IPS DF 6.9 (cell line): Measurements from ENCODE around the gene CELF2.

Experiments
- DNase-seq: peaks from one replicate; pipeline ENCODE4 v3.0.0-alpha.2; 2013; ENCODE audit warnings: low read depth, low spot score
- H3K27ac ChIP-seq: one replicate; pipeline ENCODE4 v1.5.1; 2013; ENCODE audit warnings: low read length, control low read depth
- H3K27me3 ChIP-seq: 2 replicates; pipeline ENCODE4 v1.6.1; 2013; ENCODE audit warnings: mild to moderate bottlenecking, low read length; ENCODE audit not compliant: control insufficient read depth, insufficient read depth
- H3K36me3 ChIP-seq: 2 replicates; pipeline ENCODE4 v1.6.1; 2013; ENCODE audit warnings: low read length; ENCODE audit not compliant: control insufficient read depth, insufficient read depth
- H3K4me1 ChIP-seq: 2 replicates; pipeline ENCODE4 v1.6.1; 2013; ENCODE audit warnings: low read length; ENCODE audit not compliant: control insufficient read depth, insufficient read depth
- H3K4me3 ChIP-seq: 2 replicates; pipeline ENCODE4 v1.5.1; 2013; ENCODE audit warnings: mild to moderate bottlenecking, low read length
- H3K9me3 ChIP-seq: 2 replicates; pipeline ENCODE4 v1.6.1; 2013; ENCODE audit warnings: low read length, inconsistent platforms; ENCODE audit not compliant: control insufficient read depth, insufficient read depth
- WGBS: extraction: QIAGEN DNeasy Blood & Tissue Kit; methylation state at CpG from one replicate; pipeline ENCODE4 v1.1.7; 2013; ENCODE audit warnings: mixed read lengths, missing lambda C conversion rate; ENCODE audit not compliant: insufficient read length, insufficient coverage; 5-methylcytosine and 5-hydroxymethylcytosine counted together

Gene CELF2

DNA sequence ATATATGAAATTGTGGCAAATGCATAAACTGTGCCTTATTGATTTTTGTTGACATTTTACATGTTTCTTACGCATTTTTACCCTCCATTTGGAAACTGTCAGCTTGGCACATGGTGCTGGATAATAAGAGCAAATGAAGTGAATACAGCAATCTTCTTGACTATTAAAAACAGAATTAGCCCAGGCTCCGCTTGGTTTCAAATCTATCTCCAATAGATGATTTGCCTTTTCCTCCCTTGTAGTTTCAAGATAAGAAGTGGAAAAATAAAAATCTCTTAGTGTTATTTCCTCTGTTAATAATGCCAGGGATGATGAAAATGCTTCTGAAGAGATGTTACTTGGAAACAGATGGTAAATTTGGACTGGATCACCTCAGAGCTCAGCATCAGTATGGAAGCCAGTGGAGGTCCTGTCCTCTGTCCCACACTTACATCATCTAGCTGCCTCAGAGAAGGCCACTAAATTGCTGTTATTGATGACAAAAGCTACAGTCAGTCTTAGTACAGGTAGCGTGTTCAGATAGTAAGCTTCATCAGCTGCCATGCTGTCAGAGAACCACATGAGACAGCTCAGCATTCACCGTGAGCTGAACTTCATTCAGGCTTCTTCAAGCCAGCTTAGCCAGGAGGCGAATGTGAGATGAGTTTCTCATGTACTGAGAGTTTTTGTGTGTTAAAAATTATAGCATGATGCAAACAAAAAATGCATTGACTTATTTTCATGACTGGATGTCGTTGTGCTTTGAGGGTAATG lies 246.8 kb downstream of the CELF2 start:
- no peak for DNase-seq
- Histone ChIP-seq H3K4me3 (no peak overlapping the region), H3K27me3 (no peaks in the 10 kb centered on the region), H3K36me3 (no peaks in the 10 kb centered on the region), H3K27ac (no peak overlapping the region), H3K4me1 (no peaks in the 10 kb centered on the region; the same call in 1 of the 2 replicates), H3K9me3 (no peaks in the 10 kb centered on the region)
- no CpG with 5 or more reads among the region's 6 CpGs for WGBS

DNA sequence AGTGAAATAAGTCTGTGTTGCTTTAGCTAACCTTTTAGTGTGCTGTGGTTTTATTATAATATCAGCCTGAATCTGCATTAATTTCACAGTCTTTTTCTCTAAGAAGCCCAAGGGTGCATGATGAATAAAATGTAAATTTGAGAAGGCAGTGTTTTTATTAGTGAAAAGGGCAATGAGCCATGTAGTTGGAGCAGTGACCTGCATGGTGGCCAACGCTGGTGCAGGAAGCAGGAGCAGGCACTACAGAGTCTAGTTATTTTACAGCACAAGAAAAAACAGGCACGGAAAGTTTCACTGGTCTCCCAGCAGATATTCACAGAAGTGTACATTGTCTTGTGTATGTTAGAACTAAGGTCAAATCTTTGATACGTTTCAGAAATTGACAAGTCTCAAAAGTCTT lies 247.8 kb downstream of the CELF2 start:
- no peaks in the 10 kb centered on the region for H3K9me3 ChIP-seq
- no peaks in the 10 kb centered on the region for H3K36me3 ChIP-seq
- no peak for DNase-seq
- no peaks in the 10 kb centered on the region for H3K27me3 ChIP-seq
- WGBS, result no CpG with 5 or more reads among the region's 3 CpGs
- no peak overlapping the region for H3K27ac ChIP-seq
- no peaks in the 10 kb centered on the region; the same call in 1 of the 2 replicates for H3K4me1 ChIP-seq
- H3K4me3 ChIP-seq, result no peak overlapping the region

DNA sequence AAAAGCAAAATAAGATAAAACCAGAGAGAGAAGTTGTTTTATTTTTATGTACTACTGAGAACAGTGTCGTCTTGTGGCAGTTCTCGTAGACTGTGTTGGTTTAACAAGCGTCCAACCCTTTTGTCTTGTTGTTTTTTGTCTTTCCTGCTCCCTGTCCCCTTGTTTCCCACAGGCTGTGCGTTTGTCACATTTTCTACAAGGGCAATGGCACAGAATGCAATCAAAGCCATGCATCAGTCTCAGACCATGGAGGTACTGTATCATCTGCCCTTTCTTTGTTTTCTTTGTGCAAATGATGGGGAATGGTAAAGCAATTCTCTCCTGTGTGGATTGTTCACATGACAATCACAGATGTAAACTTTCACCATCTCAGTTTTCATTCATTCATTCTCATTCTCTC lies 248.8 kb downstream of the CELF2 start:
- no peak overlapping the region for H3K4me3 ChIP-seq

DNA sequence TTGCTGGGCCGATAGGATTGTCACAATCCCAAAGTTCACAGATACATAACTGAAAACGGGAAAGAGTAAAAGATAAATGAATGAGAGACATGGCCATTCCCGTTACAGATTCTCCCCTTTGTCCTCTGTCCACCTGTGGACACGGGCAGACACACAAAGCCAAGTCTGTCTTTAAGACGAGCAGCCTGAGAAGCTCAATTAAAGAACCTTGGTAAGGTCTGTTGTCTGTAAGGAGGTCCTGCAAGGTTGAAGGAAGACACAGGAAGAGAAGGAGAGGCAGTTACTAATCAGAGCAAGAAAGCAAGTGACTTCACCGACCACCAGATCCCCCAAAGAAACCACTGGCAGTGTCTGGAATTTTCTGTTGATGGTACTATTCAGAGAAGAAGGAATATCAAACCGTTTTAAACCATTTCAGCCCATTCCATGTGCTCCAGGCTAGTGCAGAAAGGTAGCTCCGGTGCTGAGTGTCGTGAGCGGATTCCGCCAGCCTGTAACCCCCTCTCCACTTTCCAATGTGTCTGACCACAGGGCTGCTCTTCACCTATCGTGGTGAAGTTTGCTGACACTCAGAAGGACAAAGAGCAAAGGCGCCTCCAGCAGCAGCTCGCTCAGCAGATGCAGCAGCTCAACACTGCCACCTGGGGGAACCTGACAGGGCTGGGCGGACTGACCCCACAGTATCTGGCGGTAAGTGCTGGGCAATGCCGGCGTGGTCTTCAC lies 252.6 kb downstream of the CELF2 start:
- no peaks in the 10 kb centered on the region for H3K9me3 ChIP-seq
- peak; percentile 86 for DNase-seq
- H3K36me3 ChIP-seq, result no peaks in the 10 kb centered on the region
- H3K4me3 ChIP-seq, result no peak overlapping the region
- H3K27me3 ChIP-seq, result no peaks in the 10 kb centered on the region
- no peak overlapping the region for H3K27ac ChIP-seq
- WGBS, result no CpG with 5 or more reads among the region's 18 CpGs
- H3K4me1 ChIP-seq, result no peaks in the 10 kb centered on the region; the same call in 1 of the 2 replicates

More for the DNA sequence above, 248.8 kb downstream of the CELF2 start:
- Histone ChIP-seq H3K27ac (no peak overlapping the region), H3K27me3 (no peaks in the 10 kb centered on the region), H3K9me3 (no peaks in the 10 kb centered on the region), H3K36me3 (no peaks in the 10 kb centered on the region), H3K4me1 (no peaks in the 10 kb centered on the region; the same call in 1 of the 2 replicates)
- no CpG with 5 or more reads among the region's 4 CpGs for WGBS
- no peak for DNase-seq

DNA sequence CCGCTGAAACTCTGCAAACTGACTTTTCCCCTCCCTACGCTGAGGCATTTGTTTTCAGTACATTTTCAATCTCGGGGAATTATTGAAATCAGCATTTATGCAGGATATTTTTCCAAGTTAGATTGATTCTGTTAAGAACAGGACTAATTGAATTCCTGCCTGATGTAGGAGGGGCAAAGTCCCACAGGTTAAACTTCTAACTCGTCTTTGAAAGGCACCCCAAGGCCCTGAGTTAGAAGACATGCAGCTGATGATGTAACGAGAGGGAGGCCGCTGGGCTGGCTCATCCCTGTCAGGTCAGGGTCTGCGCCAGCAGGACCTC lies 253.1 kb downstream of the CELF2 start:
- Histone ChIP-seq H3K27ac (no peak overlapping the region), H3K27me3 (no peaks in the 10 kb centered on the region), H3K36me3 (no peaks in the 10 kb centered on the region), H3K9me3 (no peaks in the 10 kb centered on the region), H3K4me3 (no peak overlapping the region), H3K4me1 (no peaks in the 10 kb centered on the region; the same call in 1 of the 2 replicates)
- WGBS, result no CpG with 5 or more reads among the region's 7 CpGs
- DNase-seq, result no peak

DNA sequence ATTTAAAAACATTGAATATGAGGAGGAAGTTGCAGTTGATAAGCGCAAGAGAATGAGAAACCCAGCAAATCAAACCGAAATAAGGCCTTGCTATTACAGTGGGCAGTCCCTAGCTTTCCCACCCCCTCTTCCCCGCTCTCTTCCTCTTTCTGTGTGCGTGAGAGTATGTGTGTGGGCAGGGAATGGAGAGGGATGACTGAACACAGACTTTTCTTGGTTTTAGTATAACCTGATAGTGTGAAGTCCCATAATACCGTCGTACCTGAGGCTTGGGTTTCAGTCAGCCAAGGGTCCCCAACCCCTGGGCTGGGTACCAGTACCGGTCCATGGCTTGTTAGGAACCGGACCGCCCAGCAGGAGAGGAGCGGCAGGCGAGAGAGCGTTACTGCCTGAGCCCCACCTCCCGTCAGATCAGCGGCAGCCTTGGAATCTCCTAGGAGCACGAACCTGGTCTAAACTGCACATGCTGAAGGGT lies 255.3 kb downstream of the CELF2 start:
- no peak overlapping the region for H3K27ac ChIP-seq
- no peaks in the 10 kb centered on the region for H3K9me3 ChIP-seq
- H3K4me3 ChIP-seq, result no peak overlapping the region
- no peaks in the 10 kb centered on the region for H3K36me3 ChIP-seq
- no CpG with 5 or more reads among the region's 15 CpGs for WGBS
- H3K4me1 ChIP-seq, result no peaks in the 10 kb centered on the region
- no peak for DNase-seq
- no peaks in the 10 kb centered on the region for H3K27me3 ChIP-seq

DNA sequence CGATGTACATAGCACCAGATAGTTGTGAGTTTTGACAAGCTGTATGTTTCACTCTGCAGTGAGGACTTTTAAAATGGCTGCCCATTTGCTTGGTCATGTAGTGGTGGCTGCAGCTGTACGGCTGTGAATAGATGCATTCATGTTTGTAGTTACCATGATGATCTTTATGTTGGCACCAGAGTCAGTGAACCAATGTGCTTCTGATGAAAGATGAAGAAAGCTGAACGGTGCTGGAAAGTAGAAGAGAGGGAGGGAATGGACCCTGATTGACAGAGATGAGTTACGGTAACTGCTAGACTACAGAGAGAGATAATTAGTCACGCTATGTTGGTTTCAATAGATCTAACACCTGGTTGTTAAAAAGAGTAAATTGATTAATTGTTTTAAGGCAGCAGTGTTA lies 256.8 kb downstream of the CELF2 start:
- Histone ChIP-seq H3K4me1 (no peaks in the 10 kb centered on the region; the same call in 1 of the 2 replicates), H3K27ac (no peak overlapping the region), H3K27me3 (no peaks in the 10 kb centered on the region), H3K4me3 (no peak overlapping the region), H3K36me3 (no peaks in the 10 kb centered on the region), H3K9me3 (no peaks in the 10 kb centered on the region)
- no peak for DNase-seq
- no CpG with 5 or more reads among the region's 5 CpGs for WGBS

DNA sequence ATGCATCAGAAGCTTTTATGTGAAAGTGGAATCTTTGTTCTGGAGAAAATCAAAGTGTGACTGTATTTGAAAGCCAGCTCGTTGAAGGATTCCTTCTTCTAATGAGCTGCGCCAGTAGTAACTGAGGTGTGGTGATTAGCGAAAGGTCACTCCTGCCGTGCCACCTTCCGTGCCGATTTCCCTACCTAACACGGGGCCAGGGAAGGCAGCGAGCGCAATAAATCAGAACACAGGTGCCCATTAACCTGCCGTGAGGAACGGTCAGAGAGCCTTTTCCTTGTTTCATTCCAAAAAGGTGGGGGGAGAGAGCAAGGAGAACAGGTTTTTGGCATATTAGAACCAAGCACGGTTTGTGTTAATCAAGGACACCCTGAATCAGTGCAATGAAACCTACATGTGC lies 258.0 kb downstream of the CELF2 start:
- no peaks in the 10 kb centered on the region for H3K9me3 ChIP-seq
- H3K4me1 ChIP-seq, result no peaks in the 10 kb centered on the region; the same call in 1 of the 2 replicates
- no peaks in the 10 kb centered on the region for H3K36me3 ChIP-seq
- H3K4me3 ChIP-seq, result no peak overlapping the region
- no CpG with 5 or more reads among the region's 12 CpGs for WGBS
- H3K27ac ChIP-seq, result no peak overlapping the region
- DNase-seq, result no peak
- H3K27me3 ChIP-seq, result no peaks in the 10 kb centered on the region

DNA sequence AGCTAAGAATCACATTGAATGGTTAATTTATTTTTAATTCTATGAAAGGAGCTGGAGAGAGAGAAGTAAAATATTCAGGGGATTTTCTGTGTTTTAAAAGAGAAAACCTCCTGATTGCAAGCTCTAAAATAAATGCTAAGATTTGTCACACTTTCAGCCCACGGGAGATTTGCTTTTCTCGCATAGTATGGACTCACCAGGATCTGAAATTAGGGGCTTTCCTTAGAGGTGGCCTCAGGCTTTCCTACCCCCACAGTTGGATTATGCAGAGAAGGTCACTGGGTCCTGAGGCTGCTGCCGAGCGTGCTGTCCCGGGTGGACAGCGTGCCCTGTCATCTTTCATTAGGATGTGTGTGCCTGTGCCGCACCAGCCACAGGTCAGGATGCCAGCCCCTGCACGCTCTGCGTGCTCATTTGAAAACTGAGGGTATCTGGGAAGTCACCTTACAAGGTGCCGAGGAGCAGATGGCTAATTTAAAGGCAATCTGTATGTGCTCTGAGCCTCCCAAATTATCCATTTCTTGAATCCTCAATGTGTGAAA lies 258.8 kb downstream of the CELF2 start:
- WGBS, result no CpG with 5 or more reads among the region's 10 CpGs
- H3K36me3 ChIP-seq, result no peaks in the 10 kb centered on the region
- DNase-seq, result no peak

DNA sequence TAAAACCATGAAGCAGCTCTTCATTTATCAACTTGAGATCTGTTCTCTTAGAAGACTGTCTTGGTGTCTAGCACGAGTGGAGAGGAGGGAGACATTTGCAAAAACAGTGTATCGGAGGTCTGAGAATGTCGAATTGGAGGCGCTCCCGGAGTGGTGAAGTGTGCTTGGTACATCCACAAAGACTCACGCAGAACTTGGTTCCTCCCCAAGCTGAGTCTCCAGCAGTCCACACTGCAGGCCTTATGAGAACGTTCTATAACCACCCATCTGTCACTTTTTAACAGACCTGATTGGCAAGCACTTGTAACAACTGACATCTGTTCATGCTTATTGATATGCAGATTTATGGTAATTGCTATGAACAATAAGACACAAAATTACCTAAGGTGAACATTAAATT lies 261.6 kb downstream of the CELF2 start:
- Histone ChIP-seq H3K9me3 (no peaks in the 10 kb centered on the region), H3K27me3 (no peaks in the 10 kb centered on the region), H3K27ac (no peak overlapping the region), H3K4me1 (no peaks in the 10 kb centered on the region; the same call in 1 of the 2 replicates), H3K4me3 (no peak overlapping the region), H3K36me3 (no peaks in the 10 kb centered on the region)
- no peak for DNase-seq
- WGBS, result no CpG with 5 or more reads among the region's 7 CpGs

More for the DNA sequence above, 258.8 kb downstream of the CELF2 start:
- Histone ChIP-seq H3K4me3 (no peak overlapping the region), H3K27ac (no peak overlapping the region), H3K4me1 (no peaks in the 10 kb centered on the region; the same call in 1 of the 2 replicates), H3K27me3 (no peaks in the 10 kb centered on the region), H3K9me3 (no peaks in the 10 kb centered on the region)
